Omental fat pad (tissue), 4 donors: ENCODE data around the gene DNAH1. TPM values are rescaled to one million over a fixed set of nuclear protein-coding genes. Genes with fewer than 3 reads are reported as not detected.

ENCODE experiments used
- ATAC-seq: fragments of 150-250 bp; one replicate; pipeline ENCODE4 v1.9.1; 2016; ENCODE audit warnings: mild to moderate bottlenecking, moderate library complexity; ENCODE audit not compliant: low FRiP score
- DNase-seq: peaks from one replicate; pipeline ENCODE4 v3.0.0-alpha.2; 2019; ENCODE audit warnings: low spot score
- CTCF ChIP-seq, 3 donors: fragments of 450-650 bp; IDR thresholded peaks; one replicate each; pipeline ENCODE4 v1.5.1; 2016 to 2017; ENCODE audit warnings: antibody characterized with exemption in 3 of 3, mild to moderate bottlenecking in 3 of 3, moderate library complexity in 2 of 3
- total RNA-seq, 4 donors: library from RNA; depleted of rRNA; stranded (reverse); fragments of >200 nt; gene quantifications; one replicate each; pipeline ENCODE4 v1.1.0, GENCODE V29; 2016

Gene DNAH1
- total RNA-seq, 4 donors from 2014 or later, result 6.7 to 24.9 (median 14.1) TPM

GRCh38 chr3:52399593-52399992 lies 83.5 kb downstream of the DNAH1 start:
- DNase-seq (no peak), ATAC-seq (no peak)
- TF ChIP-seq CTCF (IDR thresholded peaks at IDR 0.05), result no peak

GRCh38 chr3:52400275-52400793 lies 84.2 kb downstream of the DNAH1 start:
- ATAC-seq (no peak), DNase-seq (no peak)
- TF ChIP-seq CTCF (IDR thresholded peaks at IDR 0.05), result no peak

GRCh38 chr3:52401021-52401420 lies 84.9 kb downstream of the DNAH1 start:
- DNase-seq (no peak), ATAC-seq (no peak)
- TF ChIP-seq CTCF (IDR thresholded peaks at IDR 0.05), result no peak

- ATAC-seq (no peak), DNase-seq (no peak)
- no peak for TF ChIP-seq CTCF (IDR thresholded peaks at IDR 0.05)
Measured at GRCh38 chr3:52401551-52401950, 85.4 kb downstream of the DNAH1 start.

GRCh38 chr3:52402101-52402521 lies 86.0 kb downstream of the DNAH1 start:
- TF ChIP-seq CTCF (IDR thresholded peaks at IDR 0.05), result no peak
- DNase-seq (no peak), ATAC-seq (no peak)

- DNase-seq (no peak), ATAC-seq (no peak)
- no peak for TF ChIP-seq CTCF (IDR thresholded peaks at IDR 0.05)
Measured at GRCh38 chr3:52402706-52403270, 86.7 kb downstream of the DNAH1 start.

GRCh38 chr3:52403271-52403841 lies 87.2 kb downstream of the DNAH1 start:
- DNase-seq (no peak), ATAC-seq (no peak)
- TF ChIP-seq CTCF (IDR thresholded peaks at IDR 0.05), result no peak
